ENCODE measurements around the gene TMCO4. TPM values are rescaled to one million over a fixed set of nuclear protein-coding genes. Genes with fewer than 3 reads are reported as not detected.

The TMCO4 gene
- total and polyA plus RNA-seq, 2 donors (not counting 3 experiments of a cell fraction or from before 2014, with no cell fraction given), result 7.6 to 10.3 TPM

DNA sequence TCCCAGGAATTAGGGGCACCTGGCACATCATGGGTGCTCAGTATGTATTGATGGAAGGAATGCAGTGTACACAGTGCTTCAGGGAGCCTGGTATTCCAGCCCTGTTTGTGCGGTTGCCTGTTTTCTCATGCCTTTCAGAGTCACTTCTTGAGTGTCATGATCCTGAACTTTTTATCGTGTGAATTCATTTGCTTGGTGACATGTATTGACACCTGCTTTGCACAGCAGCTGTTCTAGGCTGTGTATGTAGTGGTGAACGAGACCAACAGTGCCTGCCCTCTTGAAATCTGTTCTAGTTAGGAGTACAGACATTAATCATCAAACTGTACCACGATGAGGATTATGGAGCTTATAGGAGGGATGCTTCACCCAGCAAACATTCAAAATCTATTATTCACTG lies 128.9 kb downstream of the TMCO4 start:
- Histone ChIP-seq H3K27ac (ENCODE audit: insufficient read depth, low read depth, low read length) (no peak overlapping the region), H3K27me3 (ENCODE audit: control insufficient read depth in 2 of 2, insufficient read depth in 2 of 2, low read length in 2 of 2) (peaks cover 16 to 19% of the 10 kb centered on the region in 2 experiments), H3K9ac (replicated peaks; ENCODE audit: extremely low read depth, insufficient read depth, low read length) (no peak overlapping the region), H4K20me1 (replicated peaks; ENCODE audit: control insufficient read depth, extremely low read depth, insufficient read depth, low read length) (no peaks in the 10 kb centered on the region), H3K4me2 (ENCODE audit: insufficient read depth, low read length) (no peak overlapping the region), H2AFZ (ENCODE audit: low read depth, low read length) (no peak overlapping the region), H3K36me3 (ENCODE audit: control insufficient read depth in 2 of 2, extremely low read depth in 1 of 2, insufficient read depth in 2 of 2, low read length in 2 of 2) (no peaks in the 10 kb centered on the region), H3K9me3 (replicated peaks; ENCODE audit: control insufficient read depth, insufficient read depth, low read length) (no peaks in the 10 kb centered on the region), H3K4me1 (ENCODE audit: control insufficient read depth, extremely low read depth, insufficient read depth, low read length) (no peaks in the 10 kb centered on the region), H3K4me3 (replicated peaks in 1 of 3; ENCODE audit: insufficient read depth in 1 of 3, low read depth in 1 of 3, low read length in 3 of 3) (no peak overlapping the region), H3K9me1 (replicated peaks; ENCODE audit: control insufficient read depth, extremely low read depth, insufficient read depth, low read length) (no peaks in the 10 kb centered on the region), H3K79me2 (ENCODE audit: control insufficient read depth, insufficient read depth, low read length) (no peaks in the 10 kb centered on the region)
- ChIA-PET POLR2A (no interaction called here), CTCF (interaction anchor here (1.2 to 3.5 kb wide), 2 partner anchors 9 to 33 kb away, joined by 4 to 24 read pairs; no protein-coding TSS in a partner anchor)
- BruUV-seq (replicated peaks), result no TSS peak
- dilution Hi-C loops (cut with MboI; ENCODE audit: extremely low pct_ligation_motif_present, low sequenced_read_pairs) (no loop called here), intact Hi-C loops (cut with micrococcal nuclease) (no loop called here)
- no peak for TF ChIP-seq FOS (IDR thresholded peaks at IDR 0.05; ENCODE audit: borderline replicate concordance, insufficient read depth, low read length)
- TF ChIP-seq, protein P1, sequence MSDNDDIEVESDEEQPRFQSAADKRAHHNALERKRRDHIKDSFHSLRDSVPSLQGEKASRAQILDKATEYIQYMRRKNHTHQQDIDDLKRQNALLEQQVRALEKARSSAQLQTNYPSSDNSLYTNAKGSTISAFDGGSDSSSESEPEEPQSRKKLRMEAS (IDR thresholded peaks at IDR 0.05; ENCODE audit: insufficient read depth, insufficient read length), result no peak
- TF ChIP-seq POLR2A (IDR thresholded peaks at IDR 0.05; ENCODE audit: low read depth, low read length), result no peak
- TF ChIP-seq JUN (IDR thresholded peaks at IDR 0.05; ENCODE audit: borderline replicate concordance, insufficient read depth, insufficient read length, low read depth), result no peak
- TF ChIP-seq POLR2AphosphoS5 (IDR thresholded peaks at IDR 0.05; ENCODE audit: insufficient read depth, low read depth, low read length), result no peak
- no peak for TF ChIP-seq MYC (IDR thresholded peaks at IDR 0.05; ENCODE audit: low read depth, low read length)
- TF ChIP-seq EZH2 (IDR thresholded peaks at IDR 0.05; ENCODE audit: borderline replicate concordance, low read depth, low read length, severe bottlenecking), result no peak
- no peak for TF ChIP-seq GATA2 (IDR thresholded peaks at IDR 0.05; ENCODE audit: insufficient read depth, insufficient read length, low read depth, low read length)
- TF ChIP-seq, protein P2, sequence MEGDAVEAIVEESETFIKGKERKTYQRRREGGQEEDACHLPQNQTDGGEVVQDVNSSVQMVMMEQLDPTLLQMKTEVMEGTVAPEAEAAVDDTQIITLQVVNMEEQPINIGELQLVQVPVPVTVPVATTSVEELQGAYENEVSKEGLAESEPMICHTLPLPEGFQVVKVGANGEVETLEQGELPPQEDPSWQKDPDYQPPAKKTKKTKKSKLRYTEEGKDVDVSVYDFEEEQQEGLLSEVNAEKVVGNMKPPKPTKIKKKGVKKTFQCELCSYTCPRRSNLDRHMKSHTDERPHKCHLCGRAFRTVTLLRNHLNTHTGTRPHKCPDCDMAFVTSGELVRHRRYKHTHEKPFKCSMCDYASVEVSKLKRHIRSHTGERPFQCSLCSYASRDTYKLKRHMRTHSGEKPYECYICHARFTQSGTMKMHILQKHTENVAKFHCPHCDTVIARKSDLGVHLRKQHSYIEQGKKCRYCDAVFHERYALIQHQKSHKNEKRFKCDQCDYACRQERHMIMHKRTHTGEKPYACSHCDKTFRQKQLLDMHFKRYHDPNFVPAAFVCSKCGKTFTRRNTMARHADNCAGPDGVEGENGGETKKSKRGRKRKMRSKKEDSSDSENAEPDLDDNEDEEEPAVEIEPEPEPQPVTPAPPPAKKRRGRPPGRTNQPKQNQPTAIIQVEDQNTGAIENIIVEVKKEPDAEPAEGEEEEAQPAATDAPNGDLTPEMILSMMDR (IDR thresholded peaks at IDR 0.05; ENCODE audit: extremely low read depth in 1 of 2, insufficient read depth in 1 of 2, low read depth in 1 of 2, low read length in 2 of 2), result no peak
- no peak for FAIRE-seq
- DNase-seq (ENCODE audit: low read depth, low spot score), result no peak
